Astrocyte of the cerebellum (primary cell): ENCODE measurements around the gene DBN1.

Experiments
- DNase-seq: peaks from one replicate; pipeline ENCODE4 v3.0.0-alpha.2; 2011; ENCODE audit warnings: low read depth
- H3K4me3 ChIP-seq: 2 replicates; pipeline ENCODE4 v1.5.1; 2011; ENCODE audit warnings: mild to moderate bottlenecking, low read depth, low read length, moderate library complexity
- in situ Hi-C: cut with HindIII; loops from 2 replicates; pipeline ENCODE4 v1.10.0; 2017; ENCODE audit warnings: low sequenced_read_pairs
- TF ChIP-seq, protein P1 (sequence below): IDR thresholded peaks from 2 replicates; pipeline ENCODE4 v1.5.1; 2012; ENCODE audit warnings: low read length, low read depth, moderate library complexity, mild to moderate bottlenecking; ENCODE audit errors: missing control alignments

DBN1 gene

GRCh38 chr5:177505075-177505474 is 31.6 kb upstream of the DBN1 start:
- in situ Hi-C loops: no loop called here
- DNase-seq: no peak
- no peak overlapping the region for H3K4me3 ChIP-seq
- TF ChIP-seq, protein P1, sequence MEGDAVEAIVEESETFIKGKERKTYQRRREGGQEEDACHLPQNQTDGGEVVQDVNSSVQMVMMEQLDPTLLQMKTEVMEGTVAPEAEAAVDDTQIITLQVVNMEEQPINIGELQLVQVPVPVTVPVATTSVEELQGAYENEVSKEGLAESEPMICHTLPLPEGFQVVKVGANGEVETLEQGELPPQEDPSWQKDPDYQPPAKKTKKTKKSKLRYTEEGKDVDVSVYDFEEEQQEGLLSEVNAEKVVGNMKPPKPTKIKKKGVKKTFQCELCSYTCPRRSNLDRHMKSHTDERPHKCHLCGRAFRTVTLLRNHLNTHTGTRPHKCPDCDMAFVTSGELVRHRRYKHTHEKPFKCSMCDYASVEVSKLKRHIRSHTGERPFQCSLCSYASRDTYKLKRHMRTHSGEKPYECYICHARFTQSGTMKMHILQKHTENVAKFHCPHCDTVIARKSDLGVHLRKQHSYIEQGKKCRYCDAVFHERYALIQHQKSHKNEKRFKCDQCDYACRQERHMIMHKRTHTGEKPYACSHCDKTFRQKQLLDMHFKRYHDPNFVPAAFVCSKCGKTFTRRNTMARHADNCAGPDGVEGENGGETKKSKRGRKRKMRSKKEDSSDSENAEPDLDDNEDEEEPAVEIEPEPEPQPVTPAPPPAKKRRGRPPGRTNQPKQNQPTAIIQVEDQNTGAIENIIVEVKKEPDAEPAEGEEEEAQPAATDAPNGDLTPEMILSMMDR: no peak

GRCh38 chr5:177504086-177505056 is 30.9 kb upstream of the DBN1 start:
- in situ Hi-C loops: no loop called here
- no peak for DNase-seq
- TF ChIP-seq, protein P1: no peak
- no peak overlapping the region for H3K4me3 ChIP-seq

- in situ Hi-C loops: no loop called here
- no peak overlapping the region for H3K4me3 ChIP-seq
- DNase-seq: no peak
- TF ChIP-seq, protein P1: no peak
These were observed 30.1 kb upstream of the DBN1 start for GRCh38 chr5:177503351-177504085.

GRCh38 chr5:177502886-177503285 is 29.5 kb upstream of the DBN1 start:
- H3K4me3 ChIP-seq: no peak overlapping the region
- no peak for DNase-seq
- TF ChIP-seq, protein P1: no peak
- in situ Hi-C loops: no loop called here

GRCh38 chr5:177501874-177502678 is 28.6 kb upstream of the DBN1 start:
- no peak for DNase-seq
- H3K4me3 ChIP-seq: no peak overlapping the region
- TF ChIP-seq, protein P1: no peak
- in situ Hi-C loops: no loop called here
